Smooth muscle cell (in vitro differentiated cells): Measurements from ENCODE around the gene TENT4B. TPM values are rescaled to one million over a fixed set of nuclear protein-coding genes. Genes with fewer than 3 reads are reported as not detected.

Source experiments
- DNase-seq: peaks from one replicate; lab custom pipeline; 2025; ENCODE audit not compliant: unreplicated experiment; lab: John Stamatoyannopoulos, UW
- H2AFZ ChIP-seq: fragments of 200-600 bp; sonication (generic); 2 replicates; pipeline ENCODE4 v1.6.0; 2016; ENCODE audit warnings: antibody characterized with exemption, low read depth, mild to moderate bottlenecking
- H3F3A ChIP-seq: fragments of 200-600 bp; sonication (generic); 2 replicates; pipeline ENCODE4 v1.6.0; 2017; ENCODE audit warnings: antibody characterized with exemption, low read depth
- H3K27ac ChIP-seq: fragments of 200-600 bp; sonication (generic); 2 replicates; pipeline ENCODE4 v1.5.1; 2016; ENCODE audit warnings: low read depth, mild to moderate bottlenecking
- H3K27me3 ChIP-seq: fragments of 200-600 bp; sonication (generic); 2 replicates; pipeline ENCODE4 v1.6.1; 2016; ENCODE audit warnings: low read depth, mild to moderate bottlenecking
- H3K36me3 ChIP-seq: fragments of 200-600 bp; sonication (generic); 2 replicates; pipeline ENCODE4 v1.5.1; 2016; ENCODE audit warnings: low read depth
- H3K4me1 ChIP-seq: fragments of 200-600 bp; sonication (generic); 2 replicates; pipeline ENCODE4 v1.5.1; 2016; ENCODE audit warnings: low read depth
- H3K4me2 ChIP-seq: fragments of 200-600 bp; sonication (generic); 2 replicates; pipeline ENCODE4 v1.6.0; 2016; ENCODE audit warnings: mild to moderate bottlenecking
- H3K4me3 ChIP-seq: fragments of 200-600 bp; sonication (generic); 2 replicates; pipeline ENCODE4 v1.5.1; 2016; ENCODE audit warnings: mild to moderate bottlenecking
- H3K79me2 ChIP-seq: fragments of 200-600 bp; sonication (generic); 2 replicates; pipeline ENCODE4 v1.6.0; 2016; ENCODE audit warnings: low read depth, mild to moderate bottlenecking
- H3K9ac ChIP-seq: fragments of 200-600 bp; sonication (generic); 2 replicates; pipeline ENCODE4 v1.6.0; 2016; ENCODE audit warnings: low read depth
- H3K9me3 ChIP-seq: fragments of 200-600 bp; sonication (generic); replicated peaks from 2 replicates; pipeline ENCODE4 v1.5.1; 2016; ENCODE audit warnings: low read depth
- H4K20me1 ChIP-seq: fragments of 200-600 bp; sonication (generic); 2 replicates; pipeline ENCODE4 v1.6.0; 2016; ENCODE audit warnings: low read depth
- WGBS: methylation state at CpG from one replicate; pipeline ENCODE4 v1.1.7; 2016; ENCODE audit warnings: low lambda C conversion rate; 5-methylcytosine and 5-hydroxymethylcytosine counted together
- polyA plus RNA-seq: library from polyadenylated mRNA; unstranded; fragments of >200 nt; fragmentation: Nextera tagmentation; extraction: Ambion mirVana; gene quantifications from 2 replicates; pipeline ENCODE4 v1.2.1, GENCODE V29; 2016
- total RNA-seq: library from RNA; depleted of rRNA; stranded (reverse); fragments of >200 nt; gene quantifications from 2 replicates; pipeline ENCODE4 v1.2.3, GENCODE V29; 2014
- TF ChIP-seq, protein P1 (sequence below): fragments of 200-600 bp; sonication (generic); IDR thresholded peaks from 2 replicates; pipeline ENCODE4 v1.5.1; 2017; ENCODE audit warnings: borderline replicate concordance, mild to moderate bottlenecking, antibody characterized with exemption; ENCODE audit not compliant: insufficient read depth, poor library complexity, severe bottlenecking

Gene TENT4B
- total and polyA plus RNA-seq, 2 experiments from 2014 or later, result 2.6 to 8.8 TPM

DNA sequence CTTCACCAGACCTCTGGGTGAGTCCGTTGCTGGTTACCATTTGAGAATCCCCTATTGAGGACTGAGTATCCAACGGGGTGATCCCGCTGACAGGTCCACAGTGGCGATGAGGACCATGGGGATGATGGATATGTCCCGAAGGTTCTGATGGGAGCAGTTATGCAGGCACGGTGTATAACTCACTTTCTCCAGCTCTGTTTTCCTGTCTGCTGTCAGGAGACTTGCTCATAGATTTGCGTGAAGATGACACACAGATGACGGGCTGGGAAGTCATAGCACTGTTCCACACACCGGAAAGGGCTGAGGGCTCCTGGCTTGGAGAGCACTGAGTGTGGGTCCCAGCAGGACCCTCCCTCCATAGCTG, 91.0 kb downstream of the TENT4B start:
- H3K9me3 ChIP-seq, result no peaks in the 10 kb centered on the region
- H3K4me3 ChIP-seq, result no peak overlapping the region
- no peak overlapping the region for H2AFZ ChIP-seq
- 84% methylated on average over 9 of the region's 9 CpGs for WGBS
- peaks cover 12% of the 10 kb centered on the region for H3K4me1 ChIP-seq
- H3K27me3 ChIP-seq, result no peaks in the 10 kb centered on the region
- H3K4me2 ChIP-seq, result no peak overlapping the region
- H3K27ac ChIP-seq, result peak overlapping the region; percentile 34
- no peaks in the 10 kb centered on the region for H4K20me1 ChIP-seq
- H3K9ac ChIP-seq, result no peak overlapping the region
- no peak for DNase-seq
- TF ChIP-seq, protein P1, sequence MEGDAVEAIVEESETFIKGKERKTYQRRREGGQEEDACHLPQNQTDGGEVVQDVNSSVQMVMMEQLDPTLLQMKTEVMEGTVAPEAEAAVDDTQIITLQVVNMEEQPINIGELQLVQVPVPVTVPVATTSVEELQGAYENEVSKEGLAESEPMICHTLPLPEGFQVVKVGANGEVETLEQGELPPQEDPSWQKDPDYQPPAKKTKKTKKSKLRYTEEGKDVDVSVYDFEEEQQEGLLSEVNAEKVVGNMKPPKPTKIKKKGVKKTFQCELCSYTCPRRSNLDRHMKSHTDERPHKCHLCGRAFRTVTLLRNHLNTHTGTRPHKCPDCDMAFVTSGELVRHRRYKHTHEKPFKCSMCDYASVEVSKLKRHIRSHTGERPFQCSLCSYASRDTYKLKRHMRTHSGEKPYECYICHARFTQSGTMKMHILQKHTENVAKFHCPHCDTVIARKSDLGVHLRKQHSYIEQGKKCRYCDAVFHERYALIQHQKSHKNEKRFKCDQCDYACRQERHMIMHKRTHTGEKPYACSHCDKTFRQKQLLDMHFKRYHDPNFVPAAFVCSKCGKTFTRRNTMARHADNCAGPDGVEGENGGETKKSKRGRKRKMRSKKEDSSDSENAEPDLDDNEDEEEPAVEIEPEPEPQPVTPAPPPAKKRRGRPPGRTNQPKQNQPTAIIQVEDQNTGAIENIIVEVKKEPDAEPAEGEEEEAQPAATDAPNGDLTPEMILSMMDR, result no peak
- peaks cover 15% of the 10 kb centered on the region for H3K79me2 ChIP-seq
- no peaks in the 10 kb centered on the region for H3F3A ChIP-seq
- no peaks in the 10 kb centered on the region for H3K36me3 ChIP-seq

DNA sequence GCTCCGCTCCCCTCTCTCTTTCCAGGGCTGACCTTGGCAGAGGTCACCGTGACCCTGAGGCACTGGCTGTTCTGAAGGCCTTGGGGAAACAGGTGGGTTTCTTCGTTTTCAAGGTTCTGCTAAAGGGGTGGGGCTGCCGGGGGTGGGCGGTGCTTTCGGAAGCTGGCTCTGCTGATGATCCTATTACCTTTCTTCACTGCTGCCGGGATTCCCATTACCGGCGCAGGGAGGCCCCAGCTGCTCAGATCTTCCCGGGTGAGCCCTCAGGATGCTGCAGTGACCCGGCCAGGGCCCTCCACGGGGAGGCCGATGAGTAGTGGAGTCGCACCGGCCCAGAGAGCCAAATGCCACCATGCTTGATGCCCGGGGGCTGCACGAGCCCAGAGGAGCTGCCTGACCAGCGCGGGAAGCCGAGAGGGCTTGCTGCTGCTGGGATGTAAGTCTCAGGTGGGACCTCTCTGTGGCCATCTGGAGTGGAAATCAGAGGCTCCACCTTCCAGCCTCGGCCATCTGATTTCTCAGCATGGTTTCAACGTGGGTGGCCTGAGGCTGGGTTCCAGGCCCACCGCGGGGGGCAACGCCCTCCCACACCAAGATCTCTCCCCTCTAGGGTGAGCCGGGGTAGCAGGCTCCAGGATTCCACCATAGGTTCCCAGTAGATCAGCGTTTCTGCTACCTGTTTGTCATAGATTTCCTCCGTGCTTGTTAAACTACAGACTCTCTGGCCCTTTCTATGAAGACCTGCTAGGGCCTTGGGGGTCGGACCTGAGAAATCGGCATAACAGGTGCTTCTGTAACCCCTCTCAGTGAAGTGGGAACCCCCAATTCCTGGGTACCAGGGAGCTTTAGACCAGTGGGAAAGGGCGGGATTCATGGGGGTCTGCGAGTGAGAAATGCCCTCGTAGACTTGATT, 91.7 kb downstream of the TENT4B start:
- 43% methylated on average over 33 of the region's 33 CpGs for WGBS
- H3K4me2 ChIP-seq, result peak overlapping the region; percentile 84
- H4K20me1 ChIP-seq, result no peaks in the 10 kb centered on the region
- H3K36me3 ChIP-seq, result no peaks in the 10 kb centered on the region
- no peaks in the 10 kb centered on the region for H3K27me3 ChIP-seq
- H3F3A ChIP-seq, result no peaks in the 10 kb centered on the region
- H3K9ac ChIP-seq, result no peak overlapping the region
- TF ChIP-seq, protein P1, result no peak
- H2AFZ ChIP-seq, result no peak overlapping the region
- H3K79me2 ChIP-seq, result peaks cover 18% of the 10 kb centered on the region
- H3K4me1 ChIP-seq, result peaks cover 12% of the 10 kb centered on the region
- DNase-seq, result no peak
- H3K4me3 ChIP-seq, result peak overlapping the region; percentile 75
- H3K27ac ChIP-seq, result peak overlapping the region; percentile 34
- H3K9me3 ChIP-seq, result no peaks in the 10 kb centered on the region

DNA sequence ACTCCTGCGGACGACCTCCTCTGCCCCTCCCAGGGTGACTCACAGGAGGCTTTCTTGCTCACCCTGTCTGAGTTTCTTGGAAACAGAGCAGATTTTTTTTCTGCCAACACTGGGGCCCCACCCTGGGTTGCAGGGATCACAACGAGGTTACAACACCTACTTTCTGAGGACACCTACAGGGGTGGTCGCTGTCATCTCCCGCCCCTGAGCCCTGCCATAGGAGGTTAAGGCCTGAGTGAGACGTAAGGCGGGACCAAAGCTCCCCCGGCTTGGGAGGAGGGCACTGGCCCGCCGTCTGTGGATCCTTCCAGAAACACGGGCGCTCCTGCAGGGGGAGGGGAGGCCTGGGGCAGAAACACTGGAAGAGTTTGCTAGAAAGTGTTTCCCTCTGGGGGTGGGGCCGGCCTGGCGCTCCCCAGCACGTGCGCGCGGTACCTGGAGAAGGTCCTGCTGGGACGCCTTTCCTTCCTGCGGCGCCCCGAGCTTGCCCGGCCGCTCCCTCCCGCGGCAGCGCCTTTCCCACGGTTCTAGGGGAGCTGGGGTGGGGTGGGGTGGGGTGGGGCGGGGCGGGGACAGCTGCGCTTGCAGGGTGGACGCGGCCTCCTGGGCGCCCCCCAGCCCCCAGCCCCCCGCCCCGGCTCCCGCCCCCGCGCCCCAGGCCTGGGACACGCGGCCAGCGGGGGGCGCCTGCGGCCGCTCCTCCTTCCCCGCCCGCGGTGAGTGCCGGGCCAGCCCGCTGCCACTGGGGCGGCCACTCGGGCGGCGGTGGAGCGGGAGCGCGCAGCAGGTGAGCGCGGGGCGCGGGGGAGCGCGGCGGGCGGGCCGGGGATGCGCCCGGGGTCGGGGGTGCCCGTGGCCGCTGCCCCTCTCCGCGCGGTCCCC, 92.6 kb downstream of the TENT4B start:
- Histone ChIP-seq H3K27me3 (no peaks in the 10 kb centered on the region), H3K4me1 (peaks cover 12% of the 10 kb centered on the region), H2AFZ (peak overlapping the region; percentile 23), H3K9ac (peak overlapping the region; percentile 24), H3K36me3 (no peaks in the 10 kb centered on the region), H3F3A (no peaks in the 10 kb centered on the region), H3K4me3 (peak overlapping the region; percentile 75), H3K4me2 (peak overlapping the region; percentile 93), H3K9me3 (no peaks in the 10 kb centered on the region), H3K27ac (peak overlapping the region; percentile 34), H3K79me2 (peaks cover 22% of the 10 kb centered on the region), H4K20me1 (no peaks in the 10 kb centered on the region)
- TF ChIP-seq, protein P1, result peak; percentile 36
- DNase-seq, result no peak
- 2% methylated on average over 11 of the region's 74 CpGs for WGBS
